Endodermal cell (in vitro differentiated cells): ENCODE data around the gene ADCYAP1R1. TPM values are rescaled to one million over a fixed set of nuclear protein-coding genes. Genes with fewer than 3 reads are reported as not detected.

ENCODE experiments used
- DNase-seq: peaks from one replicate; pipeline ENCODE4 v3.0.0-alpha.2; 2017
- H3K27ac ChIP-seq: 2 replicates; pipeline ENCODE4 v1.5.1; 2013; ENCODE audit warnings: mild to moderate bottlenecking, low read depth, low read length, moderate library complexity
- H3K27me3 ChIP-seq: 2 replicates; pipeline ENCODE4 v1.6.1; 2013; ENCODE audit warnings: mild to moderate bottlenecking, low read length, moderate library complexity; ENCODE audit not compliant: insufficient read depth, control insufficient read depth, poor library complexity, severe bottlenecking
- H3K36me3 ChIP-seq: 2 replicates; pipeline ENCODE4 v1.7.0; 2013; ENCODE audit warnings: mild to moderate bottlenecking, low read length, moderate library complexity; ENCODE audit not compliant: control insufficient read depth, insufficient read depth
- H3K4me1 ChIP-seq: one replicate; pipeline ENCODE4 v1.7.0; 2013; ENCODE audit warnings: low read length; ENCODE audit not compliant: control insufficient read depth, insufficient read depth
- H3K4me3 ChIP-seq: 2 replicates; pipeline ENCODE4 v1.5.1; 2013; ENCODE audit warnings: mild to moderate bottlenecking, low read length, moderate library complexity
- H3K9ac ChIP-seq: 2 replicates; pipeline ENCODE4 v1.6.1; 2013; ENCODE audit warnings: mild to moderate bottlenecking, low read length, moderate library complexity; ENCODE audit not compliant: poor library complexity, severe bottlenecking; ENCODE audit errors: extremely low read depth
- H3K9me3 ChIP-seq: 2 replicates; pipeline ENCODE4 v1.6.1; 2013; ENCODE audit warnings: mild to moderate bottlenecking, low read length, moderate library complexity; ENCODE audit not compliant: control insufficient read depth
- H3K27ac Mint-ChIP-seq: 2 replicates; pipeline ENCODE4 v1.8.0; 2020; ENCODE audit warnings: mixed read lengths
- H3K27me3 Mint-ChIP-seq: 2 replicates; pipeline ENCODE4 v1.8.0; 2021; ENCODE audit warnings: mild to moderate bottlenecking, mixed read lengths; ENCODE audit not compliant: insufficient read depth
- H3K36me3 Mint-ChIP-seq: 2 replicates; pipeline ENCODE4 v1.8.0; 2020; ENCODE audit warnings: low read depth, mixed read lengths
- H3K4me1 Mint-ChIP-seq: 2 replicates; pipeline ENCODE4 v1.8.0; 2020; ENCODE audit warnings: mixed read lengths
- H3K4me3 Mint-ChIP-seq: 2 replicates; pipeline ENCODE4 v1.8.0; 2020; ENCODE audit warnings: mild to moderate bottlenecking, moderate library complexity, mixed read lengths
- H3K9me3 Mint-ChIP-seq: 2 replicates; pipeline ENCODE4 v1.8.0; 2020; ENCODE audit warnings: mild to moderate bottlenecking, mixed read lengths
- WGBS, 2 experiments: methylation state at CpG; one replicate each; pipeline versions ENCODE4 v1.1.5 to v1.1.7; 2013; ENCODE audit warnings: missing lambda C conversion rate in 2 of 2, mixed read lengths in 1 of 2; ENCODE audit not compliant: insufficient coverage in 1 of 2, insufficient read length in 1 of 2; 5-methylcytosine and 5-hydroxymethylcytosine counted together
- total RNA-seq, 2 donors: library from RNA; stranded (reverse); fragmentation: NEBNext Ultra II Directional in 1 of 2; extraction: Animal tissue kit (Norgen Biotek cat#: 25700) in 1 of 2; gene quantifications; 2 replicates in 1 of 2; 3 replicates in 1 of 2; pipeline ENCODE4 v1.2.1, GENCODE V29; 2021
- TF ChIP-seq, protein P1 (sequence below): fragments of 200-600 bp; sonication (generic); conservative IDR thresholded peaks from 2 replicates; pipeline ENCODE4 v1.5.0; 2021; ENCODE audit warnings: antibody characterized with exemption, mild to moderate bottlenecking

ADCYAP1R1 gene
- total RNA-seq, 2 donors from 2014 or later: 1.2 to 2.1 TPM

GRCh38 chr7:31058688-31059087 lies 6.6 kb downstream of the ADCYAP1R1 start:
- no peak overlapping the region for H3K4me3 ChIP-seq
- no peak overlapping the region for H3K27ac ChIP-seq
- 86 to 98% methylated on average over 2 to 3 of the region's 3 CpGs for WGBS, 2 experiments
- no peak overlapping the region for H3K27ac Mint-ChIP-seq
- H3K36me3 ChIP-seq: no peaks in the 10 kb centered on the region
- H3K27me3 ChIP-seq: peaks cover 17% of the 10 kb centered on the region
- H3K4me1 Mint-ChIP-seq: no peaks in the 10 kb centered on the region
- H3K9ac ChIP-seq: no peak overlapping the region
- peaks cover 27% of the 10 kb centered on the region for H3K27me3 Mint-ChIP-seq
- TF ChIP-seq, protein P1, sequence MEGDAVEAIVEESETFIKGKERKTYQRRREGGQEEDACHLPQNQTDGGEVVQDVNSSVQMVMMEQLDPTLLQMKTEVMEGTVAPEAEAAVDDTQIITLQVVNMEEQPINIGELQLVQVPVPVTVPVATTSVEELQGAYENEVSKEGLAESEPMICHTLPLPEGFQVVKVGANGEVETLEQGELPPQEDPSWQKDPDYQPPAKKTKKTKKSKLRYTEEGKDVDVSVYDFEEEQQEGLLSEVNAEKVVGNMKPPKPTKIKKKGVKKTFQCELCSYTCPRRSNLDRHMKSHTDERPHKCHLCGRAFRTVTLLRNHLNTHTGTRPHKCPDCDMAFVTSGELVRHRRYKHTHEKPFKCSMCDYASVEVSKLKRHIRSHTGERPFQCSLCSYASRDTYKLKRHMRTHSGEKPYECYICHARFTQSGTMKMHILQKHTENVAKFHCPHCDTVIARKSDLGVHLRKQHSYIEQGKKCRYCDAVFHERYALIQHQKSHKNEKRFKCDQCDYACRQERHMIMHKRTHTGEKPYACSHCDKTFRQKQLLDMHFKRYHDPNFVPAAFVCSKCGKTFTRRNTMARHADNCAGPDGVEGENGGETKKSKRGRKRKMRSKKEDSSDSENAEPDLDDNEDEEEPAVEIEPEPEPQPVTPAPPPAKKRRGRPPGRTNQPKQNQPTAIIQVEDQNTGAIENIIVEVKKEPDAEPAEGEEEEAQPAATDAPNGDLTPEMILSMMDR: no peak
- H3K4me3 Mint-ChIP-seq: no peak overlapping the region
- H3K4me1 ChIP-seq: no peaks in the 10 kb centered on the region
- H3K9me3 ChIP-seq: no peaks in the 10 kb centered on the region
- H3K9me3 Mint-ChIP-seq: no peaks in the 10 kb centered on the region
- no peak for DNase-seq
- no peaks in the 10 kb centered on the region for H3K36me3 Mint-ChIP-seq

DNA sequence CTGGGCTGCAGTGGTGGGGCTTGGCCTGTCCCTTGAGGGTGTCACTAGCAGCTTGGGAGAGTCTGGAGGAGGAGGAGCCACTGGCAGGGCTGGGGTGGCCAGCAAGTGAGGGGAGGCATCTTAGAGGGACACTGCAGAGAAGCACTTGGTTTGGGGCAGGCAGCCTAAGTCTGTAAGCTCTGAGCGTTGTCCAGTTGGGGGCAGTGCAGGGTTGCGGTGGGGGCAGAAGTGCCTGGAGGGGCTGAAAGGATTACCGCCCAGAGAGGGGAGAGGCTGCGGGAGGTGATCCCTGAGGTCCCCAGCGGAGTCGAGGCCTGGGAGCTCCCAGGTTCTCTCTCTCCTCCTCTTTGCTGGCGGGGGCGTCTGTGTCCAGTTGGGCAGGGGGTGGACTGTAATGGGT lies 7.4 kb downstream of the ADCYAP1R1 start:
- H3K9ac ChIP-seq: no peak overlapping the region
- no peaks in the 10 kb centered on the region for H3K36me3 ChIP-seq
- H3K4me3 ChIP-seq: no peak overlapping the region
- H3K4me1 ChIP-seq: no peaks in the 10 kb centered on the region
- H3K9me3 Mint-ChIP-seq: no peaks in the 10 kb centered on the region
- H3K27me3 ChIP-seq: peaks cover 9% of the 10 kb centered on the region
- peak; percentile 92 for DNase-seq
- H3K4me1 Mint-ChIP-seq: no peaks in the 10 kb centered on the region
- no peak overlapping the region for H3K27ac ChIP-seq
- WGBS, 2 experiments: 40 to 69% methylated on average over 2 to 6 of the region's 8 CpGs
- no peaks in the 10 kb centered on the region for H3K36me3 Mint-ChIP-seq
- H3K4me3 Mint-ChIP-seq: no peak overlapping the region
- no peak overlapping the region for H3K27ac Mint-ChIP-seq
- TF ChIP-seq, protein P1: peak; percentile 71
- peaks cover 18% of the 10 kb centered on the region for H3K27me3 Mint-ChIP-seq
- H3K9me3 ChIP-seq: no peaks in the 10 kb centered on the region

DNA sequence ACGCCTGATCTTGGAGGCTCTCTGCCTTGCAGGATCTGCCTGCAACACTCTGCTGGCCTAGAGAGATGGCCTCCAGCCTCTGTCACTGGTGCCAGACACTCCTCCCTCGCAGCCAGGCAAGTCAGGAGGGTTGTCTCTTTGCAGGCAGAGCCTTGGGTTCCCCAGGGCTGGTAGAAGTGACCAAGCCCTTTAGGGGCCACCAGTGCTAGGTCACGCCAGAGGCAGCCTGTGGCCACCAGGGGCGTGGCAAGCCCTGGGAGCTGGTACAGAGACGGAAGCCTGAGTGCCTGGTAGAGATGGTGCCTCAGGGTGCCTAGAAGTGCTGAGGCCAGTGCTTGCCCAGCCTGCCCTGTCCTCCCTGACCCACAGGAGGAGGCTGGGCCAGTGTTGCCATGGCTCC lies 9.1 kb downstream of the ADCYAP1R1 start:
- Histone ChIP-seq H3K9ac (no peak overlapping the region), H3K27ac (no peak overlapping the region), H3K27me3 (no peaks in the 10 kb centered on the region), H3K4me3 (no peak overlapping the region), H3K4me1 (no peaks in the 10 kb centered on the region), H3K36me3 (no peaks in the 10 kb centered on the region), H3K9me3 (no peaks in the 10 kb centered on the region)
- Mint-ChIP-seq H3K27me3 (peaks cover 11% of the 10 kb centered on the region), H3K27ac (no peak overlapping the region), H3K4me1 (no peaks in the 10 kb centered on the region), H3K36me3 (no peaks in the 10 kb centered on the region), H3K4me3 (no peak overlapping the region), H3K9me3 (no peaks in the 10 kb centered on the region)
- WGBS, 2 experiments: 74 to 76% methylated on average over 5 of the region's 5 CpGs
- DNase-seq: peak; percentile 76
- TF ChIP-seq, protein P1: peak; percentile 68
